SK-N-SH (cell line): ENCODE measurements around the gene FRY. TPM values are rescaled to one million over a fixed set of nuclear protein-coding genes. Genes with fewer than 3 reads are reported as not detected.

Experiments
- CTCF ChIA-PET: fragments of 300-600, 350-600 bp; formaldehyde crosslinking; extraction: SDS; loops from one replicate; lab custom pipeline; 2021; lab: Yijun Ruan, JAX
- POLR2A ChIA-PET: fragments of 350-600 bp; sonication (Branson Sonifier 250); formaldehyde crosslinking; extraction: SDS; loops from one replicate; lab custom pipeline; 2020; ENCODE audit warnings: antibody characterized with exemption, inconsistent platforms; lab: Yijun Ruan, JAX
- DNase-seq: peaks from one replicate; pipeline ENCODE4 v3.0.0; 2012
- H2AFZ ChIP-seq: fragments of 200-600 bp; sonication (generic); 2 replicates; pipeline ENCODE4 v1.8.1; 2016; ENCODE audit warnings: antibody characterized with exemption, mild to moderate bottlenecking, low read depth
- H3F3A ChIP-seq: fragments of 200-600 bp; sonication (generic); replicated peaks from 2 replicates; pipeline ENCODE3; 2016; ENCODE audit warnings: antibody characterized with exemption, mild to moderate bottlenecking; ENCODE audit not compliant: insufficient read depth
- H3K27ac ChIP-seq, 2 experiments: fragments of 200-500 bp in 1 of 2; fragments of 200-600 bp in 1 of 2; sonication (Bioruptor generic) in 1 of 2; sonication (generic), shearing (Covaris generic) in 1 of 2; 2 replicates each; pipeline versions ENCODE4 v1.5.1 to v1.6.1; 2014 to 2016; ENCODE audit warnings: low read depth in 2 of 2, inconsistent platforms in 1 of 2, low read length in 1 of 2, mild to moderate bottlenecking in 1 of 2, mixed read lengths in 1 of 2
- H3K27me3 ChIP-seq: fragments of 200-600 bp; sonication (generic), shearing (Covaris generic); 2 replicates; pipeline ENCODE4 v1.6.1; 2016; ENCODE audit warnings: mixed run types; ENCODE audit not compliant: insufficient read depth
- H3K36me3 ChIP-seq, 2 experiments: fragments of 200-500 bp in 1 of 2; fragments of 200-600 bp in 1 of 2; sonication (Bioruptor generic) in 1 of 2; sonication (generic) in 1 of 2; replicated peaks in 1 of 2; 2 replicates each; pipeline versions ENCODE3 to v1.5.1; 2014 to 2016; ENCODE audit warnings: low read length in 1 of 2, mild to moderate bottlenecking in 1 of 2; ENCODE audit not compliant: insufficient read depth in 2 of 2, control insufficient read depth in 1 of 2
- H3K4me1 ChIP-seq, 2 experiments: fragments of 200-500 bp in 1 of 2; fragments of 200-600 bp in 1 of 2; sonication (Bioruptor generic) in 1 of 2; sonication (generic), shearing (Covaris generic) in 1 of 2; 2 replicates each; pipeline versions ENCODE4 v1.5.1 to v1.6.1; 2014 to 2016; ENCODE audit warnings: low read depth in 1 of 2, low read length in 1 of 2, mixed run types in 1 of 2; ENCODE audit not compliant: insufficient read depth in 2 of 2, control insufficient read depth in 1 of 2
- H3K4me2 ChIP-seq: fragments of 200-600 bp; sonication (generic), shearing (Covaris generic); 2 replicates; pipeline ENCODE4 v1.6.1; 2017; ENCODE audit warnings: mixed run types
- H3K4me3 ChIP-seq, 2 experiments: fragments of 200-500 bp in 1 of 2; fragments of 200-600 bp in 1 of 2; sonication (Bioruptor generic) in 1 of 2; sonication (generic), shearing (Covaris generic) in 1 of 2; 2 replicates each; pipeline versions ENCODE4 v1.5.1 to v1.8.1; 2014 to 2016; ENCODE audit warnings: low read depth in 2 of 2, inconsistent platforms in 1 of 2, low read length in 1 of 2, mild to moderate bottlenecking in 1 of 2, mixed read lengths in 1 of 2, moderate library complexity in 1 of 2
- H3K79me2 ChIP-seq: fragments of 200-600 bp; sonication (generic); 2 replicates; pipeline ENCODE4 v1.8.1; 2017; ENCODE audit warnings: mild to moderate bottlenecking; ENCODE audit not compliant: insufficient read depth
- H3K9ac ChIP-seq: fragments of 200-600 bp; sonication (generic); 2 replicates; pipeline ENCODE4 v1.6.1; 2017; ENCODE audit warnings: mixed run types
- H3K9me2 ChIP-seq: fragments of 200-600 bp; sonication (generic); 2 replicates; pipeline ENCODE4 v1.6.1; 2017; ENCODE audit warnings: mixed run types
- H3K9me3 ChIP-seq: fragments of 200-600 bp; sonication (generic); 2 replicates; pipeline ENCODE4 v1.6.1; 2017; ENCODE audit warnings: mixed run types, mild to moderate bottlenecking, moderate library complexity
- H4K20me1 ChIP-seq: fragments of 200-600 bp; sonication (generic); 2 replicates; pipeline ENCODE4 v1.6.1; 2017; ENCODE audit warnings: mild to moderate bottlenecking, mixed run types; ENCODE audit not compliant: insufficient read depth
- CTCF ChIP-seq: fragments of 200-600 bp; sonication (generic); IDR thresholded peaks from 2 replicates; pipeline ENCODE4 v1.6.1; 2017; ENCODE audit warnings: antibody characterized with exemption, mild to moderate bottlenecking, moderate library complexity
- ELF1 ChIP-seq: IDR thresholded peaks from 2 replicates; pipeline ENCODE4 v1.4.0; 2012
- EZH2phosphoT487 ChIP-seq: fragments of 200-600 bp; sonication (generic); IDR thresholded peaks from 2 replicates; pipeline ENCODE4 v1.6.1; 2017; ENCODE audit warnings: low read depth, mixed run types, mild to moderate bottlenecking, antibody characterized with exemption, moderate library complexity, borderline replicate concordance
- FOSL2 ChIP-seq: IDR thresholded peaks from 2 replicates; pipeline ENCODE4 v1.4.0; 2012; ENCODE audit warnings: low read depth, mild to moderate bottlenecking, moderate library complexity, borderline replicate concordance
- FOXM1 ChIP-seq: IDR thresholded peaks from 2 replicates; pipeline ENCODE4 v1.4.0; 2012; ENCODE audit warnings: low read depth, mild to moderate bottlenecking
- GABPA ChIP-seq: IDR thresholded peaks from 2 replicates; pipeline ENCODE4 v1.4.0; 2012; ENCODE audit warnings: low read depth, mild to moderate bottlenecking
- GATA2 ChIP-seq: sonication (generic); formaldehyde crosslinking; IDR thresholded peaks from 2 replicates; pipeline ENCODE4 v1.5.0; 2020; ENCODE audit warnings: mild to moderate bottlenecking, missing genetic modification reagents
- MXI1 ChIP-seq: IDR thresholded peaks from 2 replicates; pipeline ENCODE4 v1.6.1; 2012; ENCODE audit warnings: mild to moderate bottlenecking, low read depth, low read length, improper control_type of control experiment
- RAD21 ChIP-seq: IDR thresholded peaks from 2 replicates; pipeline ENCODE4 v1.6.1; 2012; ENCODE audit warnings: mild to moderate bottlenecking, low read length
- RCOR1 ChIP-seq: fragments of 150-350 bp; IDR thresholded peaks from 2 replicates; pipeline ENCODE4 v1.6.1; 2017; ENCODE audit warnings: antibody characterized with exemption, low read length
- REST ChIP-seq: IDR thresholded peaks from 2 replicates; pipeline ENCODE4 v1.6.1; 2012; ENCODE audit warnings: mild to moderate bottlenecking, low read depth, low read length, moderate library complexity
- SIN3A ChIP-seq: IDR thresholded peaks from 2 replicates; pipeline ENCODE4 v1.6.1; 2012; ENCODE audit warnings: low read depth, mild to moderate bottlenecking, low read length, moderate library complexity, borderline replicate concordance
- TCF12 ChIP-seq: IDR thresholded peaks from 2 replicates; pipeline ENCODE4 v1.4.0; 2012
- WGBS: methylation state at CpG from one replicate; pipeline ENCODE4 v1.1.6; 2017; ENCODE audit warnings: low lambda C conversion rate; 5-methylcytosine and 5-hydroxymethylcytosine counted together
- polyA plus RNA-seq, 3 experiments: library from polyadenylated mRNA; depleted of rRNA; stranded (reverse); fragments of >200 nt; gene quantifications; 2 replicates each; pipeline ENCODE4 v1.2.3, GENCODE V29; 2012
- TF ChIP-seq, protein P1 (sequence below): IDR thresholded peaks from 2 replicates; pipeline ENCODE4 v1.4.0; 2012; ENCODE audit warnings: low read depth, borderline replicate concordance

FRY gene
- polyA plus RNA-seq, 1 of the 3 experiments (the other 2 are of a cell fraction): 1.4 TPM

DNA sequence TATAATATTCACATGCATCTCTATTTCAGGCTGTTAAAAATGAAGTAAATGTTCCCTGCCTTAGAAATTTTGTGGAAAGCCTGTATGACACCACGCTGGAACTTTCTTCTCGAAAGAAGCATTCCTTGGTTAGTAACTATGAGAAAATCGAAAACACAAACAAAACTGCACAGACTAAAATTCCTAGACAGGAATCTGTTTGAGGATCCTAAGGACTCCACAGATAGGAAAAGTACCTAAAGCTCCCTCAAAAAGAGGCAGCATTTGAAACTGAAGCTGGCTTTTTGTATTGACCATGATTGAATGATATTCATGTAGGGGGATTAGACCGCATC, 103.4 kb downstream of the FRY start (continued):
- TF ChIP-seq EZH2phosphoT487: no peak

DNA sequence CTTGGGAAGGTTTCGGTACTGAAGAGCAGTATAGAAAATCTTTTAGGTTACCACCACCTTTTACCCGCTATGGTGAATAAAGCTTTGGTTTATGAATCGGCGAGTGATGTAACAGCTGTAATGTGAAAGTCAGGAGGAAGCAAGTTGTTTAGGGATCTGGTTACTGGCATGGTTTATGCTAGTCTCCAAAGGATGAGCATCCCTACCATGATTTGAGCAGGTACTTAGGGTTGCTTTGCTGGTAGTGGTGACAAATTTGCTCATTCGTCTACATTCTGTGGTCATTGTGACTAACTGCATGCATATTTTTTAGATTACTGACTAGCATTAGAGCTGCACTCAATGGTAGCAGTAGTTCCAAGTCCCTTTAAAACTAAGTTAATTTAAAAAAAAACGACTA, 104.1 kb downstream of the FRY start:
- CTCF ChIA-PET: no interaction called here
- Histone ChIP-seq H3K79me2 (no peaks in the 10 kb centered on the region), H3K27me3 (no peaks in the 10 kb centered on the region), H2AFZ (no peak overlapping the region; the same call in 1 of the 2 replicates), H4K20me1 (no peaks in the 10 kb centered on the region), H3K36me3 (no peaks in the 10 kb centered on the region), H3K27ac (peak overlapping the region in 1 of 2 experiments; percentile 11; a peak in 1 of 4 replicates), H3K4me1 (peaks cover 7 to 17% of the 10 kb centered on the region in 2 experiments; a peak in 3 of 4 replicates), H3K4me3 (no peak overlapping the region), H3F3A (peaks cover 5% of the 10 kb centered on the region), H3K9ac (no peak overlapping the region), H3K9me3 (no peaks in the 10 kb centered on the region), H3K9me2 (no peaks in the 10 kb centered on the region), H3K4me2 (no peak overlapping the region)
- TF ChIP-seq TCF12 (peak; percentile 41; the same call in 1 of the 2 replicates), FOSL2 (peak; percentile 45; the same call in 1 of the 2 replicates), ELF1 (no peak)
- POLR2A ChIA-PET: no interaction called here
- 66% methylated on average over 6 of the region's 6 CpGs for WGBS
- no peak for DNase-seq

- POLR2A ChIA-PET: no interaction called here
- TF ChIP-seq, protein P1, sequence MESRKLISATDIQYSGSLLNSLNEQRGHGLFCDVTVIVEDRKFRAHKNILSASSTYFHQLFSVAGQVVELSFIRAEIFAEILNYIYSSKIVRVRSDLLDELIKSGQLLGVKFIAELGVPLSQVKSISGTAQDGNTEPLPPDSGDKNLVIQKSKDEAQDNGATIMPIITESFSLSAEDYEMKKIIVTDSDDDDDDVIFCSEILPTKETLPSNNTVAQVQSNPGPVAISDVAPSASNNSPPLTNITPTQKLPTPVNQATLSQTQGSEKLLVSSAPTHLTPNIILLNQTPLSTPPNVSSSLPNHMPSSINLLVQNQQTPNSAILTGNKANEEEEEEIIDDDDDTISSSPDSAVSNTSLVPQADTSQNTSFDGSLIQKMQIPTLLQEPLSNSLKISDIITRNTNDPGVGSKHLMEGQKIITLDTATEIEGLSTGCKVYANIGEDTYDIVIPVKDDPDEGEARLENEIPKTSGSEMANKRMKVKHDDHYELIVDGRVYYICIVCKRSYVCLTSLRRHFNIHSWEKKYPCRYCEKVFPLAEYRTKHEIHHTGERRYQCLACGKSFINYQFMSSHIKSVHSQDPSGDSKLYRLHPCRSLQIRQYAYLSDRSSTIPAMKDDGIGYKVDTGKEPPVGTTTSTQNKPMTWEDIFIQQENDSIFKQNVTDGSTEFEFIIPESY: no peak
- TF ChIP-seq FOSL2: no peak
- TF ChIP-seq TCF12: no peak
- no peak for TF ChIP-seq FOXM1
- TF ChIP-seq RCOR1: no peak
- TF ChIP-seq GATA2: no peak
- TF ChIP-seq REST: no peak
- TF ChIP-seq SIN3A: no peak
- TF ChIP-seq GABPA: no peak
- no peak for TF ChIP-seq MXI1
- no peak for TF ChIP-seq CTCF
- TF ChIP-seq RAD21: no peak
- TF ChIP-seq, all 33 proteins: peak for 0
- no peak overlapping the region for H3K4me3 ChIP-seq
- H2AFZ ChIP-seq: no peak overlapping the region
- no peaks in the 10 kb centered on the region for H3K9me3 ChIP-seq
- peaks cover 7 to 17% of the 10 kb centered on the region in 2 experiments; a peak in 3 of 4 replicates for H3K4me1 ChIP-seq
- H3K27ac ChIP-seq: no peak overlapping the region
- no peaks in the 10 kb centered on the region for H3K27me3 ChIP-seq
- WGBS: 93% methylated on average over 2 of the region's 2 CpGs
- H3K79me2 ChIP-seq: no peaks in the 10 kb centered on the region
- H3K36me3 ChIP-seq: no peaks in the 10 kb centered on the region
- no peak overlapping the region for H3K4me2 ChIP-seq
- DNase-seq: no peak
- H3K9ac ChIP-seq: no peak overlapping the region
- H3F3A ChIP-seq: peaks cover 5% of the 10 kb centered on the region
- CTCF ChIA-PET: no interaction called here
- H3K9me2 ChIP-seq: no peaks in the 10 kb centered on the region
- H4K20me1 ChIP-seq: no peaks in the 10 kb centered on the region
Measured at GRCh38 chr13:32136061-32136460, 104.5 kb downstream of the FRY start.
